ENCODE measurements around the gene FBXL17.

DNA sequence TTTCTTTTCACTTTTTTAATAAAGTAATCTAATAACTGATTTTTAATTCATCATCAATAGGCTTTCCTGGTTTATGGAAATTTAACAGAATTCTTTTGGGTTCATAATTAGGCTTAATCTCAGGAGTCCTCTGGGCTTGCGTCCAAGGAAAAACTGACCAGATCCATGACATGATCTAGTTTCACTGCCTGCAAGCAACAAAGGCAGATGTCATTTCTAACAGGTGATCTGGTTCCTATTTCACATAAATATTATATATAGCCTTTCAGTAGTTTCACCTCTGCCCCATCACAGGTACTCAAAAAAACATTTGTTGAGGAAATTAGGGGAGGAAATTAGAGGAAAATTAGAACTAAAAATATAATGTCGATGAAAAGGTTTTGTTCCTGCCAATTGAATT lies 126.4 kb downstream of the FBXL17 start:
- TF ChIP-seq, protein P1, sequence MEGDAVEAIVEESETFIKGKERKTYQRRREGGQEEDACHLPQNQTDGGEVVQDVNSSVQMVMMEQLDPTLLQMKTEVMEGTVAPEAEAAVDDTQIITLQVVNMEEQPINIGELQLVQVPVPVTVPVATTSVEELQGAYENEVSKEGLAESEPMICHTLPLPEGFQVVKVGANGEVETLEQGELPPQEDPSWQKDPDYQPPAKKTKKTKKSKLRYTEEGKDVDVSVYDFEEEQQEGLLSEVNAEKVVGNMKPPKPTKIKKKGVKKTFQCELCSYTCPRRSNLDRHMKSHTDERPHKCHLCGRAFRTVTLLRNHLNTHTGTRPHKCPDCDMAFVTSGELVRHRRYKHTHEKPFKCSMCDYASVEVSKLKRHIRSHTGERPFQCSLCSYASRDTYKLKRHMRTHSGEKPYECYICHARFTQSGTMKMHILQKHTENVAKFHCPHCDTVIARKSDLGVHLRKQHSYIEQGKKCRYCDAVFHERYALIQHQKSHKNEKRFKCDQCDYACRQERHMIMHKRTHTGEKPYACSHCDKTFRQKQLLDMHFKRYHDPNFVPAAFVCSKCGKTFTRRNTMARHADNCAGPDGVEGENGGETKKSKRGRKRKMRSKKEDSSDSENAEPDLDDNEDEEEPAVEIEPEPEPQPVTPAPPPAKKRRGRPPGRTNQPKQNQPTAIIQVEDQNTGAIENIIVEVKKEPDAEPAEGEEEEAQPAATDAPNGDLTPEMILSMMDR (IDR thresholded peaks at IDR 0.05; ENCODE audit: low read depth, low read length), result no peak
- no peak for TF ChIP-seq EZH2phosphoT487 (IDR thresholded peaks at IDR 0.05; ENCODE audit: low read depth)

All from OCI-LY3 (cell line).